Right lobe of liver (tissue), 6 donors: ENCODE data around the gene CADPS. TPM values are rescaled to one million over a fixed set of nuclear protein-coding genes. Genes with fewer than 3 reads are reported as not detected.

Source experiments
- ATAC-seq, 4 donors: fragments of 200-7000 bp; cut with Tn5 transposase; one replicate each; pipeline ENCODE4 v1.9.1; 2020; ENCODE audit warnings: mild to moderate bottlenecking in 4 of 4, moderate library complexity in 4 of 4
- DNase-seq, 3 donors: peaks; one replicate each; pipeline ENCODE4 v3.0.0-alpha.2; 2020
- H3K27ac ChIP-seq, 3 donors: fragments of 200-600 bp; one replicate each; pipeline ENCODE4 v1.8.0; 2022
- H3K27me3 ChIP-seq, 2 donors: fragments of 200-600 bp; one replicate each; pipeline ENCODE4 v1.8.0; 2022
- H3K36me3 ChIP-seq, 4 donors: fragments of 200-600 bp; sonication (generic) in 1 of 4; one replicate each; pipeline versions ENCODE4 v1.5.1 to v1.8.0; 2017 to 2022; ENCODE audit warnings: control low read depth in 1 of 4
- H3K4me1 ChIP-seq, 4 donors: fragments of 200-600 bp; sonication (generic) in 1 of 4; one replicate each; pipeline versions ENCODE4 v1.5.1 to v1.8.0; 2017 to 2022; ENCODE audit warnings: control low read depth in 1 of 4
- H3K4me3 ChIP-seq, 3 donors: fragments of 200-600 bp; one replicate each; pipeline ENCODE4 v1.8.0; 2022
- H3K9me3 ChIP-seq, 4 donors: fragments of 200-600 bp; sonication (generic) in 1 of 4; one replicate each; pipeline versions ENCODE4 v1.5.1 to v1.8.0; 2017 to 2022; ENCODE audit warnings: control low read depth in 1 of 4
- POLR2A ChIP-seq: fragments of 450-650 bp; IDR thresholded peaks from one replicate; pipeline ENCODE4 v1.6.1; 2017; ENCODE audit warnings: antibody characterized with exemption, mild to moderate bottlenecking
- WGBS: methylation state at CpG from one replicate; pipeline ENCODE4 v1.1.6; 2018; ENCODE audit warnings: low coverage, low lambda C conversion rate; ENCODE audit not compliant: insufficient coverage; ENCODE audit errors: missing lambda C conversion rate; 5-methylcytosine and 5-hydroxymethylcytosine counted together
- intact Hi-C, 2 donors: fragments of 100-400 bp; cut with DNase I; formaldehyde crosslinking; loops; one replicate each; pipeline versions ENCODE4 v1.11.2 to v1.14.1; 2022
- total RNA-seq, 6 experiments: library from RNA; depleted of rRNA in 2 of 6; stranded (reverse); fragments of >200 nt in 2 of 6; fragmentation: NEBNext Ultra II Directional in 3 of 6; extraction: Animal tissue kit (Norgen Biotek cat#: 25700) in 3 of 6; gene quantifications; one replicate each; pipeline versions ENCODE4 v1.1.0 to v1.2.4, GENCODE V29; 2016 to 2023
- TF ChIP-seq, protein P1 (sequence below), 4 donors: fragments of 200-600 bp in 3 of 4; fragments of 450-650 bp in 1 of 4; IDR thresholded peaks; one replicate each; pipeline versions ENCODE4 v1.5.1 to v1.8.0; 2016 to 2022; ENCODE audit warnings: antibody characterized with exemption in 4 of 4, mild to moderate bottlenecking in 2 of 4
- donor health status: DM: no; HTN: yes; CAD: no.
- donor health status: DM: no; HTN: no; CAD: no.
- donor health status: DM: no; HTN: no; CAD: no.
- donor health status: DM: no; HTN: yes; CAD: no.
- donor health status: DM: no; HTN: yes; CAD: no.

CADPS gene
- total RNA-seq, 6 experiments from 2014 or later: 0.06 to 0.98 TPM; not detected in 4

DNA sequence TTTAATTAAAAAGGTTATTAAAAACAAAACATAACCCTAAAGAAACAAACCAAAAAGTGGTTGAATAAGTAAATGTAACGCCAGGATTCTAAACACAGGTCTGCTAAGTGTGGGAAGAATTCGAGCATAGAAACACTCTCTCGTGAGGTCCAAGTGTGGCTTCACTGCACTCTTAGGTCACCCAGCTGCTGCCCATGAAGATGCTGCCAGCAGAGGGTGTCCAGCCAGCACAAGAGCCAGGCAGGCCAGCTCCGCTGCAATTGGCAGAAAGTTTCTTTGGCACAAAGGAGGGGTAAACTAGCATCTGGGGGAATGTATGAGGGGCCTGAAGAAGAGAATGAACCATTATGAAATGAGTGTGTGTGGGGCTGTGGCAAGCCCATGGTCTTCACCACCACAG lies 286.1 kb downstream of the CADPS start:
- Histone ChIP-seq H3K9me3 (no peaks in the 10 kb centered on the region), H3K27me3 (no peaks in the 10 kb centered on the region), H3K36me3 (no peaks in the 10 kb centered on the region), H3K4me1 (no peaks in the 10 kb centered on the region), H3K4me3 (no peak overlapping the region), H3K27ac (no peak overlapping the region)
- intact Hi-C loops: no loop called here
- DNase-seq (no peak), ATAC-seq (no peak)
- 45% methylated on average over 4 of the region's 4 CpGs for WGBS
- TF ChIP-seq, protein P1, sequence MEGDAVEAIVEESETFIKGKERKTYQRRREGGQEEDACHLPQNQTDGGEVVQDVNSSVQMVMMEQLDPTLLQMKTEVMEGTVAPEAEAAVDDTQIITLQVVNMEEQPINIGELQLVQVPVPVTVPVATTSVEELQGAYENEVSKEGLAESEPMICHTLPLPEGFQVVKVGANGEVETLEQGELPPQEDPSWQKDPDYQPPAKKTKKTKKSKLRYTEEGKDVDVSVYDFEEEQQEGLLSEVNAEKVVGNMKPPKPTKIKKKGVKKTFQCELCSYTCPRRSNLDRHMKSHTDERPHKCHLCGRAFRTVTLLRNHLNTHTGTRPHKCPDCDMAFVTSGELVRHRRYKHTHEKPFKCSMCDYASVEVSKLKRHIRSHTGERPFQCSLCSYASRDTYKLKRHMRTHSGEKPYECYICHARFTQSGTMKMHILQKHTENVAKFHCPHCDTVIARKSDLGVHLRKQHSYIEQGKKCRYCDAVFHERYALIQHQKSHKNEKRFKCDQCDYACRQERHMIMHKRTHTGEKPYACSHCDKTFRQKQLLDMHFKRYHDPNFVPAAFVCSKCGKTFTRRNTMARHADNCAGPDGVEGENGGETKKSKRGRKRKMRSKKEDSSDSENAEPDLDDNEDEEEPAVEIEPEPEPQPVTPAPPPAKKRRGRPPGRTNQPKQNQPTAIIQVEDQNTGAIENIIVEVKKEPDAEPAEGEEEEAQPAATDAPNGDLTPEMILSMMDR (IDR thresholded peaks at IDR 0.05): no peak
- no peak for TF ChIP-seq POLR2A

DNA sequence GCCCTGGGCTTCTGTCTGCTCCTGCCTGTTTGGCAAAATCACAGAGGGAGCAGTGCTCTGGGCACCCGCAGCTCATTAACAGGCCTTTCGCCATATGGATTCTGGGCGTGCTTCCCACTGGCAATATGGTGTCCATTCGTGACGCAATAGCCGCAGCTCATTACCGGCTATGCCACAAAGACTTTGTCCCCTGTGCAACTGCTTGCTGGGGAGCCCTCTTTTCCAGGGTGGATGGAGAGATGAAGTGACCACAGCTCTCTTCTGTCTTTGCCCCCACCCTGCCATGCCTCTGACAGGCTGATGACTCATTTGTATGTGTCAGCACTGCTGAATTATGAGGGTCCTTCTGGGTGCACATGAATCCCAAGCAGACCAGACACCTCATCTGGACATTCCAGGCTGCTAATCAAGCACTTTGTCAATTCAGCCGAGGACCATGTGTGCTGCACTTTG lies 287.6 kb downstream of the CADPS start:
- Histone ChIP-seq H3K27ac (no peak overlapping the region), H3K4me1 (no peaks in the 10 kb centered on the region), H3K4me3 (no peak overlapping the region), H3K27me3 (no peaks in the 10 kb centered on the region), H3K36me3 (no peaks in the 10 kb centered on the region), H3K9me3 (no peaks in the 10 kb centered on the region)
- no peak for ATAC-seq
- no peak for TF ChIP-seq POLR2A
- TF ChIP-seq, protein P1 (IDR thresholded peaks at IDR 0.05): no peak
- intact Hi-C loops: no loop called here
- no peak for DNase-seq
- no CpG with 5 or more reads among the region's 8 CpGs for WGBS

- H3K4me3 ChIP-seq: no peak overlapping the region
- H3K27ac ChIP-seq: no peak overlapping the region
- no peaks in the 10 kb centered on the region for H3K9me3 ChIP-seq
- 87% methylated on average over 3 of the region's 5 CpGs for WGBS
- H3K4me1 ChIP-seq: no peaks in the 10 kb centered on the region
- ATAC-seq (no peak), DNase-seq (no peak)
- intact Hi-C loops: no loop called here
- H3K27me3 ChIP-seq: no peaks in the 10 kb centered on the region
- no peaks in the 10 kb centered on the region for H3K36me3 ChIP-seq
- TF ChIP-seq POLR2A: no peak
- TF ChIP-seq, protein P1 (IDR thresholded peaks at IDR 0.05): no peak
Measured at GRCh38 chr3:62587169-62587568, 288.0 kb downstream of the CADPS start.

- Histone ChIP-seq H3K36me3 (no peaks in the 10 kb centered on the region), H3K27ac (no peak overlapping the region), H3K9me3 (no peaks in the 10 kb centered on the region), H3K27me3 (no peaks in the 10 kb centered on the region), H3K4me3 (no peak overlapping the region), H3K4me1 (no peaks in the 10 kb centered on the region)
- intact Hi-C loops: no loop called here
- no peak for DNase-seq
- WGBS: 45% methylated on average over 1 of the region's 1 CpG
- no peak for ATAC-seq
- TF ChIP-seq, protein P1 (IDR thresholded peaks at IDR 0.05): no peak
- no peak for TF ChIP-seq POLR2A
Measured at GRCh38 chr3:62586356-62586755, 288.9 kb downstream of the CADPS start.

GRCh38 chr3:62585861-62586260 lies 289.4 kb downstream of the CADPS start:
- WGBS: 57% methylated on average over 4 of the region's 4 CpGs
- Histone ChIP-seq H3K9me3 (no peaks in the 10 kb centered on the region), H3K4me3 (no peak overlapping the region), H3K4me1 (no peaks in the 10 kb centered on the region), H3K27me3 (no peaks in the 10 kb centered on the region), H3K36me3 (no peaks in the 10 kb centered on the region), H3K27ac (no peak overlapping the region)
- DNase-seq (no peak), ATAC-seq (no peak)
- intact Hi-C loops: no loop called here
- no peak for TF ChIP-seq POLR2A
- TF ChIP-seq, protein P1 (IDR thresholded peaks at IDR 0.05): no peak
